Activated CD4-positive, alpha-beta T cell treated with anti-CD3 and anti-CD28 coated beads, Interleukin-2, amount 50 U/mL, for 24 hours (primary cell): ENCODE data around the gene LCMT1.

Experiments
- DNase-seq, 2 donors: peaks; one replicate each; pipeline ENCODE4 v3.0.0-alpha.2; 2020; ENCODE audit warnings: low read depth in 1 of 2, low spot score in 1 of 2

Gene LCMT1

DNA sequence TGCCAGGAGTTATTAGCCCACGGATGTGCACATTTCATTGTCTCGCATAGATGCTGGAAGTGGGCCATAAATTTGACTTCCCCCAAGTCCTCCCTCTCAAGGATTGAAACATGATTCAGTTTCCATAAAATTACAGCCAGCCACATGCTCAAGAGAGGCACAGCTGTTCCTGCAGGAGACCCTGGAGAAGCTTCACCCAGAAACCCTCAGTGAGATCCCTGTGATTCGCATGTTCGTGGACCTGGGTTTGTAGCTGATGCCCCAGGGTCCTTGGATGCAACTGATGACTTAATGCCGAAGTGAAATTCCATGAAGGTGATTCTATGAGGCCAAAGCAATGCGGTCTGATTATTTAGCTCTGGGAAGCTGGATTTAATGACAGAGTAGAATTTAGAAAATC is 80.6 kb downstream of the LCMT1 start:
- no peak for DNase-seq

DNA sequence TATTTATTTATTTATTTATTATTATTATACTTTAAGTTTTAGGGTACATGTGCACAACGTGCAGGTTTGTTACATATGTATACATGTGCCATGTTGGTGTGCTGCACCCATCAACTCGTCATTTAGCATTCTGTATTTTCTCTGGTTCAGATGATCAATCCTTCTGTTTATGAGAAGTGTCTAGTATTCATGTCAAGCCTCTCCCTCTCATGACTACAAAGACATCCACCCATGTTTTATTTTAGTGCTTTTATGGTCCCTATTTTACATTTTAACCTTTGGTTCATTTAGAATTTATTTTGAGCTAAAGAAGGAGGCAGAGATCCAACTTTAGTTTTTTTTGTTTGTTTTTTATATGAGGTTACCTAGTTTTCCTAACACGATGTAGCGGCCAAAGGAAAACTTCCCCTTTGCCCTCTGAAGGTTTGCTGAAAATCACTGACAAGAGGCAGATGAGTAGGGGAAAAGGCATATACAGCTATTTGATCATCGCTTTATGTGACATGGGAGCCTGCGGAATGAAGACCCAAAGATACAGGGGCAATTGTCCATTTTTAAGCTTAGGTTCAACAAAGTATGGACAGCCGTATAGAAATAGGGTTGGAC is 82.8 kb downstream of the LCMT1 start:
- no peak for DNase-seq

DNA sequence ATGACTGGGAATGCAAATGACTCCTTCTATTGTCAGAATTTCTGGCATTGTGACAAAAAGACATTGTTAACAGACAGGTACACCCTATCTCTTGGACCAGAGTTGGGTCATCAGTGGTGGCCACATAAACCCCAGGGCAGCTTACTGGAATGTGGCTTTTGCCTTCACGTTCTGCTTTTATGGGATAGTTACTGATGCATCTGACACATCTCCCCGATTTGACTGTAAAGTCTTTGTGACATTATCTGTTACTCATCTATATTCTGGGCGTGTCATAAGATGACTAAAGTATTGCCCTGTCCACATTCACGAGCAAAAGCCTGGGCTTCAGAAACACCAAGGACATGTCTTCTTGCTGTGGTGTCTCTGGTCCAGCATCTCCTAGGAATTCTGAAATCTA is 86.5 kb downstream of the LCMT1 start:
- no peak for DNase-seq

GRCh38 chr16:25199457-25199856 is 87.9 kb downstream of the LCMT1 start:
- DNase-seq, result no peak

DNA sequence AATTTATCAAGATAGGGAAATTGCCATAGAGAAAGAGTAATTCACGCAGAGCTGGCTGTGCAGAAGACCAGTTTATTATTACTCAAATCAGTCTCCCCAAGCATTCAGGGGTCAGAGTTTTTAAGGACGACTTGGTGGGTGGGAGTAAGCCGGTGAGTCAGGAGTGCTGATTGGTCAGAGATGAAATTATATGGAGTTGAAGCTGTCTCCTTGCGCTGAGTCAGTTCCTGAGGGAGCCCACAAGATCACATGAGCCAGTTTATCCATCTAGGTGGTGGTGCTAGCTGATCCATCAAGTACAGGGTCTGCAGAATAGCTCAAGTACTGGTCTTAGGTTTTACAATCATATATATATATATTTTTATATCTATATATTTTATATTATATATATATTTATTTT is 99.2 kb downstream of the LCMT1 start:
- no peak for DNase-seq

- DNase-seq, result no peak
Observed at GRCh38 chr16:25212636-25213035, 101.1 kb downstream of the LCMT1 start.

DNA sequence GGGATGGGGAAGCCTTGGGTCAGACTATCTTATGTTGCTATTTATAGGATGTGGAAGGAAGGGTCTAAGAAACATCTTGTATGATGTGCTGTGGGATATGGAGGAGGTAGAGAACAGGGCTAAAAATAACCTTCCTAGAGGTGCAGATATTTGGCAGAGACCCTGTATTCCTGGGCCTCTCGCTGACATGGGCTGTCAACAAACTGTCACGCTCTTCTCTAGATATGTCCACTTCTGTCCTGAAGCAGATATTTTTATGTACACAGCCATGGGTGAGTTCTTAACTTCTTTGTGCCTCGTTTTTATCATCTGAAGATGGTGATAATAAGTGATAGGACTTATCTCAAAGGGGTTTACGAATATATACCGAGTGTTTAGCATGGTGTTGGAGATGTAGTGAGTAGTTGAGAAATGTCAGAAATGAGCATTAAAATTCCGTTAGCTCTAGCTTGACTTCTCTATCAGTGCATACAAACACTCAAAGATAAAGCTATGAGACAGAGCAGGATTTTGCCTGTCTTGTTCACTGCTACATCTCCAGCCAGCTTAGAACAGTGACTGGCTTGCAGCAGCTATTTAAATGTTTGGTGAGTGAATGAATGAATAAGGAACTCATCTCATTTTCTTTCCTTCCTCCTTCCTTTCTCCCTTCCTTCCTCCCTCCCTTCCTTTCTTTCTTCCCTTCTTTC is 102.3 kb downstream of the LCMT1 start:
- no peak for DNase-seq

DNA sequence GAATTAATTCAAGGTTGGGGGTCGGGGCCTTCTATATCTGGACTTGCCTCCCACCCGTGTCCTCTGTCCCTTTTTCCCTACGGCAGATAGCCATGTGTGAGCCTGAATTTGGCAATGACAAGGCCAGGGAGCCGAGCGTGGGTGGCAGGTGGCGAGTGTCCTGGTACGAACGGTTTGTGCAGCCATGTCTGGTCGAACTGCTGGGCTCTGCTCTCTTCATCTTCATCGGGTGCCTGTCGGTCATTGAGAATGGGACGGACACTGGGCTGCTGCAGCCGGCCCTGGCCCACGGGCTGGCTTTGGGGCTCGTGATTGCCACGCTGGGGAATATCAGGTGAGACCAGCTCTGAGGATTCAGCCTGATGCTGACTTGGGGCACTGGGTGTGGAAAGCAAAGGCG is 105.6 kb downstream of the LCMT1 start:
- no peak for DNase-seq

- no peak for DNase-seq
Observed at GRCh38 chr16:25217921-25218320, 106.4 kb downstream of the LCMT1 start.

DNA sequence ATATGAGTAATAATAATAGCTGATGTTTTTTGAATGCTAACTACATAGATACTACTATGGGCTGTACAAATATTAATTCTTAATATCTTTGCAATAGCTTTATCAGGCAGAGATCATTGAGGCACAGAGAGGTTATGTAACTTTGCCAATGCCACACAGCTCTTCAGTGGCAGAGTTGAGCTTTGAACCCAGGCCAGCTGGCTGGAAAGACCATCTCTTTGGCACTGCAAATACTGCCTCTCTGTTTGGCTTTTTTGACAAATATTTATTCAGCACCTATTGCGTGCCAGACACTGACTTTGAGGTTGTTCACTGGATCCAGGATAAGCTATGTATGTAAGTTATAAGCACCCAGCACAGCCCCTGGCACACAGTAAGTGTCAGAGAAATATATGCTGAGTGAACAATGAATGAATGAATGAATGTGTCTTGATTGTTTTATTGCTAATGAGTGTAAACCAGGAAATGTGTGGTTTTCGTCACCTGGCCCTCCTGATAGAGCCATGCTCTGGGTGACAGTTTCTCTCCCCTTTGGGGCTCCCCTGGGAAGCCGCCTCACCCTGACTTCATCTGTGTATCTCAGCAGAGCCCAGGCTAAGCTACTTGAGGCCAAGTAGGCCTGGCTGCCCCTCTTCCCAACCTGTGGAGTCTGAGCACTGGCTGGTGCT is 107.7 kb downstream of the LCMT1 start:
- DNase-seq, result no peak

DNA sequence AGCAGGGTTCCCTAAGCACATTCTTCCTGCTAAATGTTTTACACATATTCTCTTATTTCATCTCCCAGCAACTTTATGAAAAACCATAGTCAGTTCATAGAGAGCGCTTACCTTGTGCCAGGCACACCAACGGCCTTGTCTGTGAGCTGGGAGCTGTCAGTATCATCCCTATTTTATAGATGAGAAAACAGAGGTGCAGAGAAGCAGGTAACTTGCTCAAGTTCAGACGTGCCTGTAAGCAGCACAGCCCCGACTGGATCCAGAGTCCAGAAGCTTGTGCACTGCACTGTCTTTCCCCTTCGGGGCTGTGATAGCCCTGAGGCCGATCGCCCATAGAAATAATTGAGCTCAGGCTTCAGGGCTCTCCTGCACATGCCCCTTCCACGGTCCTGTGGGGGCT is 111.4 kb downstream of the LCMT1 start:
- no peak for DNase-seq

DNA sequence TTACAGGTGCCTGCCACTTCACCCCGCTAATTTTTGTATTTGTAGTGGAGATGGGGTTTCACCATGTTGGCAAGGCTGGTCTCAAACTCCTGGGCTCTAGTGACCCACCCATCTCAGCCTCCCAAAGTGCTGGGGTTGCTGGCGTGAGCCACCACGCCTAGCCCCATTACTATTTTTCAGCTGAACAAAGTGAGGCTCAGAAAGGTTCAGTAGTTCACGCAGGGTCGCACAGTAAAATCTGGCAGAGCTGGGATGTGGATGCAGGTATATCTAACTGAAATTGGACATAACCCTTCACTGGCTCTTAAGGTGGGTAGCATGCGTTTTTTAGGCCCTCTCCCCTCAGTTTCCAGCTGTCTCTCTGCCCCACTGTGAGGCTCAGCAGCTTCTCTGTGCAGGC is 112.4 kb downstream of the LCMT1 start:
- DNase-seq, result no peak

GRCh38 chr16:25224731-25225319 is 113.3 kb downstream of the LCMT1 start:
- DNase-seq, result no peak
